ENCODE measurements around the gene PRIMA1.

The PRIMA1 gene

GRCh38 chr14:93793555-93794324 lies 5.5 kb upstream of the PRIMA1 start:
- no peak for DNase-seq

- DNase-seq = no peak
Measured at GRCh38 chr14:93792391-93792790, 4.1 kb upstream of the PRIMA1 start.

DNA sequence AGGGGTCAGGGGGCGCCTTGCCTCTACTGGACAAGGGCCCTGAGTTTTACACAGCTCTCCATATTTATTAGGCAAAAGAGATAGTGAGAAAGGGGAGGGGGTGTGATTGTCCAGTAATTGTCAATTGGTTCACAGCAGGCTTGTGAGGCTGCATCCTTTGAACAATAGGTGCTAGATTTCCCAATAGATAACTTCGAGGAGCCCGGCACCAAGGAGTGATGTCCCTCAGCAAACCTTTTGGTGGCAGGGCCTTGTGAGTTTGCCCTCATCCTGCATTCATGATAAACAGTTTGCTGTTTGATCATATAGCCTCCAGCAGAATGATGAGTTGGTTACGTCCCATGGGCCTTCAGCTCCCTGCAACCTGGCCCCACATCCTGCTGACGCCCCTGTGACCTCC lies 2.7 kb upstream of the PRIMA1 start:
- no peak for DNase-seq

DNA sequence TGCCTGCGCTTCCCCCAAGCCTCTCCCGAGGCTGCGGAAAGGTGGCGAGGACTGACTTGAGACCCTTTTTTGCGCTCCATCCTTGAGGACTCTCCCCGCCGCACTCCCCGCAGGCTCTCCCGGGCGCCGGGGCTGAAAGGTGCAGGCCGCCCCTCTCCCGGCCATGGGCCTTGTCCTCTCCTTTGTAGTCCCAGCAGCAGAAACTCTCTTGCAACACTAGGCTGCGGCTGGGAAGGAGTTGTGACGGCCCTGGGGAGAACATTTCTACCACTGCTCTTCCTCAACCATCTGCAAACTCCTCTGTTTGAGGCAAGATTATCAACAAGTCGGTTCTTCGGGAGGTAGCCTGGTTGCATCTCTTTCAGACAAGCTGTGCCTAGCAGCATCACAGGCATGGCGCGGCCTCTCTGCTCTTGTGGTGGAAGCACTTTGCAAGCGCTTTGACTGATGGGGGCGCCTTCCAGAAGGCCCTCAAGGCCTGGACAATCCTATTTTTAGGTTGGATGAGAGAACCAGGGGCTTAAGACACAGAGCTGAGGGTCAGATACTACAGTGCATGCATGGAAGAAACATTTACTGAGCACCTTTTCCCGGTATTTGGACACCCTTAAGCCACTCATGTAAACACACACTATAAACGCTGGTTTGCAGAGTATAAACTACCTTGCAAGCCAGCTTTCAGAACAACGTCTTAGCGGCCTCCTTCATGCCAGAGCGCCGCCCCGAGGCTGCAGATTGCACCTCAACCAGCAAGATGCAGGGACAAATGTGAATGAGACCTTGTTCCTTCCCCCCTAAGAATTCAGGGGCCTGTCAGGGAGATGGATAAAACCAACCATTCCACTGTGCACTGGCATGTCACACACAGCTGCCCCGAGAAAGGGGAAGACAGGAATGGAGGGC lies 1.2 kb upstream of the PRIMA1 start:
- no peak for DNase-seq

DNA sequence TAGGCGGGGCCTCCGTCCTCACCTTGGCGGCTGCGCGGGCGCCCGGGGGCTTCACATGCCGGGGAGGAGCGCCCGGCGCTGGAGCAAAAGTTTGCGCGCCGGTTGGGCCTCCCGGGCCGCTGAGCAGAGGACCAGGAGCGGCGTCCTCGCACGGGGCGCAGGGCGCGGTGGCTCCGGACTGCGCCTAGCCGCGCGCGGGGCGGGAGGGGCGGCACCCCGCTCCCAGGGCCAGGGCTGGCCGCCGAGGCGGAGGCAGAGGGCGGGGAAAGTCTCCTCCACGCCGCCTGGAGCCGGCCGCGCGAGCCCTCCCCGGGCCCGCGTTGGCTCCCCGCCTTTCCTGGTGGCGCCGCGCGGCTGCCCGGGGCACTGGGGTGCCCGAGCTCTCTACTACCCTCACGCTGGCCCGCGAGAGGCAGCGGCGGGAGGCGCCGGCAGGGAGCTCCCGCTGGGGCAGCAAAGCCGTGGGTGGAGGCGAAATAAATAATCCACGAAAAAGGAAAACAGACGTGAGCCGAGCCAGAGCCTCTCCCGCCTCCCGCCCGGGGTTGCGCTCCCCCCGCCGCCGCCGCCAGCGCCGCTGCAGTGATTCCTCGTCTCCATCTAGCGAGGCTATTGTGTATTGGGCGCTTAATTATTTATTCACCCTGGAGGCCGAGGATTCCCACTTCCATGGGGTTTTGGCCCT lies 400 bp upstream of the PRIMA1 start:
- peak; percentile 62 for DNase-seq

DNA sequence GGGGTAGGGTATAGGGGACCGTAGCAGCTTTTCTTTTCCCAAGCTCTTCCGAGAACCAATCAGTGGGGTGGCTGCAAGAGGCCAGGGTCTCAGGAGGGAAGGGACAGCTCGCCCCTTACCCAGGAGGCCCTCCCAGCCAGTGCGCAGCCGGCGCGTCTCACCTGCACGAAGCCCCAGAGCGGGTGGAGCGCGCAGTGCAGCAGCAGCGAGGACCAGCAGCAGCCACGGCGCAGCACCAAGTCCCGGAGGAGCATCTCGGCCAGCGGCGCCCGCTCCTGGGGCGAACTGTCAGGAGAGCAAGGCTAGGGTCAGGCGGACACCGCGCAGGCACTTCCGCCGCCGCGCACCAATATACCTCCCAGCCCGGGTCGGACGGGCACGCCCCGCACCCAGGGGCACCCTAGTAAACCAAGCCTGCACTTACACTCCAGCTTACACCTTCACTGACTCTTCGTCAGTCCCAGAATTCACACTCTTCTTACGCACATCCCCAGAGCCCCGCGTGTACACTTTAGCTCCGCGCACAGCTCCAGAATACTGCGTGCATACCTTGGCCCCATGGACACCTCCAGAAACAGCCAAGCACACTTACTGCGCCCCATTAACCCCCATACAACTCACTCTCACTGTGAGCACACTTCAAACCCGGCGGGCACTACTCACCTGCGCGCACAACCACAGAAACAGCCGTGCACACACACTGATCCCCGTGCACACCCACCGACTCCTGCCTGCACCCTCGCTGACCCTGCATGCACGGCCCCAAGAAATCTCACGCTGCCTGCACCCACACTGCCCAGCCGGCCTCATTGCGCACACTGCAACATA lies 606 bp downstream of the PRIMA1 start:
- peak; percentile 70 for DNase-seq

DNA sequence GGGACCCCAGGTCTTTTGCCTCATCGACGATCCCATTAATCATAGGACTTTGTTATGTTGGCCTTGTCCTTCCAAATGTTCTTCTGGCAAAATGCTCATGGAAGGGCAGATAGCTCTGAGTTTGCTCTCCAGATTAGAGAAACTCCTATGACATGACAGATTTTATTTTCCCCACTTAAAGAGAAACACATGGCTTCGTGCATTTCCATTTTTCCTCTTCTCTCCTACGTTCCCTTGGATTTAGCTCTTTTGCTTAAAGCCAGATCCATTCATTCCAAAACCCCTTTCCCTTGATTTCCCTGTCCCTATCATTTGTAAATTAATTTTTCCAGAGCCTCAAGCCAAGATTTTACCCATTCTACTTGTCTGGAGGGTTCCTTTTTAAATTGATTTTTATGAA lies 2.9 kb downstream of the PRIMA1 start:
- DNase-seq = no peak

DNA sequence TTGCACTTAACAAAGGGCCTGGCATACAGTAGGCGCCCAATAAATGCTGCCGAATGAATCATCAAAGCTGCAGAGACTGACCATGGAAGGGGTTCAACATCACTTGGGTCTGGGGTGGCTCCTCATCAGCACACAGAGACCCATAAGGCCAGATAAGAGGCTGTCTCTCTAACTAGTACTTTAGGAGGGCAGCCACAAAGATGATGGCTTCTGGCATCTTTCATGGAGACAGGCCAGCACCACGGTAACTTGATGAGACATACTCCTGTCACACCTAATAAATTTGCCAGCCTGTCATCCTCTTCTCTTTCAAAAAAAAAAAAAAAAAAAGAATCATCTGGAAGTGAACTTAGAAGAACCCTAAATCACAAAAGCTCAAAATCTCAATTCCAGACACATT lies 3.4 kb downstream of the PRIMA1 start:
- no peak for DNase-seq

DNA sequence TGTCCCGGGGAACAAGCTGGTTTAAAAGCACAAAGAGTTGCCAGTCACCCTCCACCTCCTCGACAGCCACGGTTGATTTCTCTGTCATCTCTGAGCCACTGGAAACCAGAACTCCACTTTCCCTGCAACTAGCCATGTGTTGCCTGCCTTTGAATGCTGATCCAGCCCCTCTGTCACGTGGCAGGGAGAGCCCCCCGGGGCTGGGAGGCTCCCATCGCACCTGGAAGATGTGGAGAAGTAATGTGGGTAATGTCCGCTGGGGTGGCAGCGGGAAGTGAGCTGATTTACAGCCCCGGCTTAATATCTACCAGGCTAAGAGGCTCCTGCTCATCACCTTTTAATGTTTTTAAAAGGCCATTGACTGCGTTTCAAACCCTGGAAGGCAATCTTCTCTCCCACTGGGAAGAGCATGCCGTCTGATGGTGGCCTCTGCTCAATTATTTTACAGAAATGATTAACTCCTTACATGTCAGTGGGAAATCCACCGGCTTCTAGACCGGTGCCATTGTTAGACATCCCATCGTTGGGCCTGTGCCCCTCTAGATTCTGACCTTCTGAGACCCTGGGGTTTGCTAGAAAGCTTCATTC lies 7.4 kb downstream of the PRIMA1 start:
- no peak for DNase-seq

GRCh38 chr14:93778856-93779629 lies 9.2 kb downstream of the PRIMA1 start:
- no peak for DNase-seq

- DNase-seq = no peak
Measured at GRCh38 chr14:93778453-93778852, 9.8 kb downstream of the PRIMA1 start.

GRCh38 chr14:93775744-93776143 lies 12.5 kb downstream of the PRIMA1 start:
- no peak for DNase-seq

DNA sequence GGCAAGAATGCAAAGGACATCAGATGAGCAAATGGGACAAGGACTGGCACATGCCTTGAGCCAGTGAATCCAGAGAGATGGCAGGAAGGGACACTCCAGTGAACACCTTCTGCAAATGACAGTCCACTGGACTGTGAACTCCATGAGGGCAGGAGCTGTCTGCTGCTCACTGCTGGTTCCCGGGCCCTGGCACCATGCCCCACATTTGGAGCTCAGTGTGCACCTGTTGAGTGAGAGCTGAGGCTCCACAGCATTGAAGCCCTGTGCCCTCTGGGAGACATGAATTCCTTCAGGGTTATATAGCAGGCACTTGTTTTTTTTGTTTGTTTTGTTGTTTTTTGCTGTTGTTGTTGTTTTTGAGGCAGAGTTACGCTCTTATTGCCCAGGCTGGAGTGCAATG lies 13.1 kb downstream of the PRIMA1 start:
- no peak for DNase-seq

DNA sequence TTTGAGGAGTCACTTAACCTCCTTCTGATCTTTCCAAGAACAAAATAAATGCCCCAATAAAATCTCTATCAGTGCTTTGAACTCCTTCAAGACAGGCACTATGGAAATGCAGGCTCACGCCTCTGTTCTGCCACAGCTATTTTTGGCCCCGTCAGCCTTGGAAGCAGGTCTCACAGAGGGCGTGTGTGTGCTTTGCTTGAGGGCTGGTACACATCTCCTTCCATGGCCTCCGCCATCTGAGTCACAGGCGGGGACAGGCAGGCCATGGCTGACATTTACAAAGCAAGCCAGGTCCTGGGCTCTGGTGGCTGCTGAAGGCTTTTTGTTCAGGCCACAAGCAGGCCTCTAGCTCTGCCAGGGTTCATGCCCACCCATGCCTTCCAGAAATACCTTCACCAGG lies 16.0 kb downstream of the PRIMA1 start:
- no peak for DNase-seq

DNA sequence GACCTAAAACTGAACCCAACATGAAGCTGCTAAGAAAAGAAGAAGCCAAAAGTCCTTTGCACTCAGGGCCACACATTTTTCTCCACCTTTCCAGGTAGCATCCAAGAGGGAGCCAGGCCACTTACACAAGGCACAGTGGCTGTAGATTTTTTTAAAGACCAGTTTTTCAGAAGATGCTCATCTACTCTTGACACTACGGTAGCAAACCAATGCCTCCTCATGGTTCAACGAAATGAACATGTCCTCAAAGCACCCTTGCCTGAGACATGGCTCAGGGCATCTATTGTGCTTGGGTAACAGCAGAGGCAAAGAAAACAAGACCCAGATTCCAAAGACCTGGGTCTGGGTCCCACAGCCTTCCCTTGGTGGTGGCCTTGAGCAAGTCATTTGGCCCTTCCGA lies 22.3 kb downstream of the PRIMA1 start:
- DNase-seq = no peak

GRCh38 chr14:93765155-93765554 lies 23.1 kb downstream of the PRIMA1 start:
- DNase-seq = no peak

- no peak for DNase-seq
Measured at GRCh38 chr14:93764211-93764659, 24.1 kb downstream of the PRIMA1 start.

DNA sequence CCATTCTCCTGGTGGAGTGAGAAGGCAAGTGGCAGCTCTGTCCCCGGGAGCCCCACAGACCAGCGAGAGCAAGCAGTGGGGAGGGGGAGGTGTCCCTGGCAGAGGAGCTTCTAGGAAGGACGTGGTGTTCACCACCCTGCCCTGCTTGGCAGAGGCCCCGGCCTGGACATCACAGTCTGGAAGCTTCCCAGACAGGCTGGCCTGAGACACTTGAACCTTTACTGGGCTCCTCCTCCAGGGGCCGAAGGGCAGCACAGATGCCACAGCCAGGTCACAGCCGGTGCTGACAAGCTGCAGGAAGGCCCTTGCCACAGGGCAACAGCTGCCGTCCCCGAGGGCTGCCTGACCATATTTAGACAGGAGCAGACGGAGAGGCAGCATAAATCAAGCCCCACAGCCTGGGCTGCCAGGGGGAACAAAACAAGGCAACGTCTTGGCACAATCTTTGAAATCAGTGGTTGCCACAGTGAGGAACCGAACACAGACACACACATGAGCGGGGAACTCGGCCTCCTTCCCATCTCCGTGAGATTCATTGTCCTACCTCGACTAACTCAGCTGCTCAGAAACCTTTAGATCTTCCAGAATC lies 28.5 kb downstream of the PRIMA1 start:
- no peak for DNase-seq

DNA sequence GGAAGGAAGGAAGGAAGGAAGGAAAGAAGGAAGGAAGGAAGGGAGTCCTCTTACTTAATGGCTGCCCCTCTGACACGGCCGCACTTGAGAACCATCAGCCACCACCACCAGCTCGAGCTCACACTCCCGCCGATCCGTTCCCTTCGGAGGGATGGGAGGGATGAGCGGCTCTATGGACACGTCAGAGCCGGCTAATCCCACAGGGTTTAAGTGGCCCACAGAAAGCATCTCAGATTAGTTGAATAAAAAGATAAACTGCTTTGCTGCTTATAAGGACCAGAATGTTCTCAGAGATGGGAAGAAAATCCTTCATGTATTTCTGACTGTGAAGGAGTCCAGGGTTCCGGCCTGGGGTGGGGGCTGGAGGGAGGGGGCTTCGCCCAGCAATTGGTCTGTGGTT lies 31.1 kb downstream of the PRIMA1 start:
- DNase-seq = no peak

DNA sequence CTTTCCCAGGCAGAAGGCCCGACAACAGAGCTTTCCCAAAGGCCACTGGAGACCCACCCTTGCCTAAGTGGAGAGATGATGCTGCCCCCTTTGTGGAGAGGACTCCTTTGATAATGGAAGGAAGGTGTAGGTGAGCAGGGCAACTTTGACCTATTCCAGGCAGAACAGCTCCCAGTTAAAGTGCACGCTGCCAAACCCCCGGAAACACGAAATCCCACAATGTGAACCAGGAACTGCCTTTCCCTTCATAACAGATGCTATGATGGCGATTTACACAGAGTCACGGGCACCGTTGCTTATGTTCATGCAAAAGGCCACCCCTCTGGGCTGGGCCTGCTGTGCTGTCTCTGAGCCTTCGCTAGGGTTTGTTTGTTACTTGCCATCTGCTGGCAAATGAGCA lies 34.6 kb downstream of the PRIMA1 start:
- no peak for DNase-seq

DNA sequence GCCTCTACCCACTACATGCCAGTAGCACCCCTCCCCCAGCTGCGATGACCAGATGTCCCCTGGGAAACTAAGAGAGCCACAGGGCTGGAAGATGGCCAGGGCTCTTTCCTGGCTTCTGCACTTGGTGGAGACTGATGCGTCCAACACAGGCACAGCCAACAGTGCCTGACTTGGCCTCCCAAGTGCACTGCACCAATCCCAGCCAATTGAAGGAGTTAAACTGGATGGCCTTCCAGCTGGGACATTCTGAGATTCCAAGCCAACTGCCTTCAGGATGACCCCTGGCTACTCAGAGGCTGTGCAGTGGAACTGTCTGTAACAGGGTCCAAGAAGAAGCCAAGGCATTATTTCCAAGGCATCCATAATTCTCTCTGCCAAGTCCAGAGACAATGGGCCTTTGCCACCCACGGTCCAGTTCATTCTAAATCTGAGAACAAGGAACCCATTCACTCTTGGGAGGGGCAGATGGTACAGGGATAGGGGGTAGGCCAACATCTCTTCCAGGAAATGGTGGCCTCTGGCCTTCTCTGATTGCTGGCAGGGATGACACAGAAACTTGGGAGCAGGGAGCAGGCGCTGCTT lies 35.2 kb downstream of the PRIMA1 start:
- DNase-seq = no peak
